GM18508 (cell line): Measurements from ENCODE around the gene RASL10A.

Experiments used
- ATAC-seq: cut with Tn5 transposase; IDR thresholded peaks from one replicate; pipeline ENCODE4 v1.9.1; 2021; ENCODE audit warnings: moderate number of reproducible peaks; ENCODE audit not compliant: insufficient read depth, unreplicated experiment

RASL10A gene

DNA sequence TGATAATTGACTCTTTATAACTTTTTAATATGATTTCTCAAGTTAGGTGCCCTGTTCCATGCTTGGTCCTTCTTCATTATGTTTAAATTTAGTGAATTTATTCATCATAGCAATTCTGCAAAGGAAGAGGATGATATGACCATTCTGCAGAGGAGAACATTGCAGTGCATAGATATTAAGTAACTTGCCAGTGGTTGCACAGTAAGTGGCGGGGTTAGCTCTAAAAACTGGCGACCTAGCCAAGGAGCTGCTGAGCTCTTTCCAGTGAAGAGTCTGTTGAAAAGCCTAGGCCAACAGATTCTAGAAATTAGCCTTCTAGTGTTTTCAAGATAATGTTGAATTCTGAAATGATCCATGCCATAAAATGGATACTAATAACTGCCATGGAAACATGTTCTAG is 42.9 kb downstream of the RASL10A start:
- no peak for ATAC-seq

DNA sequence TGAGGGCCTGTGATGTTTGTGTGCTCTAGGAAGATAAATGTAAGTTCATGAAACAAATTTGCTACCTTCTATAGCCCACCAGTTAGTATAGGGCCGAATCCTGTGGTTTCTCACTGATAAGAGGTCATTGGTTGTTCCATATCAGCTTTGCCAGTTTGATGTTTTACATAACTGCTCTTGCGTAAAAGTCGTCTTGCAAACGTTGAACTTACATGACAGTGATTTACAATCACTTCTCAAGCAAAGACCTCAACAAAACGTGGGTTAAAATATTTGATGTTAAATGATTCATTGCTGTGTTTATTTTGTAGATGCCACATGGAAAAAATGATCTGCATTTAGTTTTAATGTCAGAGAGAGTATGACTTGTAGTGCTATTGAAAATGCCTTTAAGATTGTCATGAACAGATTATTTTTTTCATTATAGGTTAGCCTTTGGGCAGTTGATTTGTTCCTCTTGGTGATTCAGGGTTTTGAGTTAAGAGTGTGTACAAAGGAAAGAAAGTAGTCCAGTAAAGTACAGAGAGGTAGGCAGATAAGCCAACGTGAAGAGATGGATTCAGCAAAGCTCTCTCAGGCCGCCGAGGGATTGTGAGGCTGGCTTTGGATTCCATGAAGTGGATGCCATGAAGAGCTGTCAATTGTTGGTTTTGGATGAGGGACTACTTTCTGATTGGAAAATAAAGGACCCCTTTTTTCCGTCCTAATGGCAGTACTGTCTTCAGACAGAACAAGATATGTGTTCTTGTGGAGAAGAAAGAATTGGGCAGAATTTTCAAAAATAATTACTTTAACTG is 44.8 kb downstream of the RASL10A start:
- no peak for ATAC-seq

DNA sequence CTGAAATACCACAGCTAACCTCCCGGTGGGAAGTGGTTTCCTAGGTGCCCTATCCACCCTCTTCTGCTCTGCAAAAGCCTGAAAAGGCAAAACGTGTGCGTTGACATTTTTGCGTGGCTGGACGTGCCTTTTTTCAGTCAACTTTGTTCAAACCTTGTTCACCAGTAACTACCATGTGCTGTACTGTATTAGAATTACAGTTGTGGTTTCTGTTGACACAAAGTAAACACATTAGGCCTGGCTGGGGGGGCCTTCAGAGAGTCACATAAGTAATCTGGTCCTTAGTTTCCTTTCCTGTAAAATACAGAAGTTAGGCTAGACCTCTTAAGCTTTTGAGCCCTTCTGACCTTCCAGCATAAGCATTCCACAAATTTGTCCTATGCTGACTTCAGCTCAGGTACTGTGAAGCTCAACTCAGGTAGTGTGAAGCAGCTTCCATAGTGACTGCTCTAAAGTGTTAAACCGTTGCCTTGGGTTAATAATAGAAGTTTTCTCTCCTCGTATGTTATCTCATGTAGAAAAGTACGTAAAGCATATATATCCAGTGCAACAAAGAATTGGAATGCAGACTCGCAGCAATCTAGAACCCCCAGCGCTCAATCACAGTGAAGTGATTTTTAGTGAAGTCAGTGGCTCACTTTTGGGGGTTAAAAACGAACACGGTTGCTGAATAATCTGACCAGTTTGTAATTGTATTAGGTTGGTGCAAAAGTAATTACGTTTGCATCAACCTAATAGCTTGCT is 45.6 kb downstream of the RASL10A start:
- no peak for ATAC-seq

DNA sequence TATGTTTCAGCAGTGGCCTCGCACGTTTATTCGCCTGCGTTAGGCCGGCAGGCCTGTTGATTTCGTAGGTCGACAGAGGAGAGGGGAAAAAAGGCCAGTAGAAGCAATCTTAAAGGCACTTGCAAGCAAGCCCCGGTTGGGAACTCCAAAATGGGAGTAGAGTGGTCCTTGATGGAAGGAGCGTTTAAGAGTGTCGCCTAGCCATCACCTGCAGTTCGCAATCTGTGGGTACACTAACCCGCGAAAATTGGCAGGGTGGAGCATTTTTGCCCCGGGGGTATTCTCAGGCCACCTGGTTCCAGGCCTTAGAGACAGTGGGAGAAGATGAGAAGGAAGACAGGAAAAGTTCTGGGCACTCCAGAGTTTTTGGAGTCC is 46.3 kb downstream of the RASL10A start:
- no peak for ATAC-seq

DNA sequence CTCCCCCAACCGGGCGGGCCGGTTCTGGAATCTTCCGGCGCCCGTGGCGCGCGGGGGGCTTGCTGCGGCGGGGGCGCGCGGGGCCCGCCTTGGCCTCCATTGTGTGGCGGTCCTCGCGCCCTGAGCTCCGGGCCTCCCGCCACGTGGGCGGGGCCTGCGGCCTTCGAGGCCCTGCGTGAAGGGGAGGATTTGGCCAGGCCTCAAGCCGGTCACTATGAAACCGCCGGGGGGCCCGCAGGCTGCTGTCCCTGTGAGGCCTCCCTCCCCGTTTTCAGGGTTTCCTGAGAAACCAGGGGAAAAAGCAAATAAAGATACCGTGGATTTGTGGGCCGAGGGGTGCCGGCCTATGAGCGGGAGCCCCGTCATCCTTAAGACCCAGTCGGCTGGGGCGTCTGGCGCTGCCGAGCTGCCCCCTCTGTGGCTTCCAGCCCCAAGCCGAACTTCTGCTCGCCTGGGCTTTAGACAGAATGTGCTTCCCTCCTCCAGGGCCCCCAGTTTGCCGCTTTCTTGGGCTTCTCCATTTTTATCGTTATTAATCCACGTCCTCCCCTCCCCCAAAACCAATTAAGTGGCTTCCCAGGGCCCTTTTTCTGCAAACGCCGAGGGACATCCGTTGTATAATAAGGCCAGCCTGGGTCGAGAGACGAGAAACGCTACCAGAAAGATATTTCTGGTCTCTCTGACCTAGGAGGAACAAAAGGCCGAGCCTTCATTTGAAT is 46.8 kb downstream of the RASL10A start:
- no peak for ATAC-seq

DNA sequence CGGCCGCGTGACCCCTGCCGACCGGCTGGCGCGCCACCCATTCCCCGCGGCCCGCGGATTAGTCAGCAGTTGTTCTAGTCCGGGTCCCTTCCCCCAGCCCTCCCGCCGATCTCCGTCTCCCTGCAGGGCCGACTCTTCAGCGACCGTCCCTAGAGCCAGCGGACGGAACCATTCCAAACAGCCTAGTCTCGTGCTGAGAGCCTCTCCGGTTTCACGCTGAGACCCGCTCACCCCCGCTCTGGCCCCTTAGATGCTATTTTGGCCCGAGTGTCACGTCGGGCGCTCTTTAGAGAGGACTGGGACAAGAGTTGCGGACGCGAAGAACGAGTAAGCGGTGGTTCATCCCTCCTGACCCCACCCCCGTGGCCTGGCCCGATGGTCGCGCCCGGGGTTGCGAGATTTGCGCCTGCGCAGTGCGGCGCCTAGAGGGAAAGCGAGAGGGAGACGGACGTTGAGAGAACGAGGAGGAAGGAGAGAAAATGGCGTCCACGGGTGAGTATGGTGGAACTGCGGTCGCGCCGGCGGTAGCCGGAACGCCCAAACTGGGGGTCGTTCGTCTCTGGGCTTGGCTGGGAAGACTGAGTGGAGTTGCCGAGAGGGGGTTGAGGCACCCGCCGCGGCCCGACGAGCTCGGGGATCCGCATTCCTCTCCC is 47.5 kb downstream of the RASL10A start, which contains the start of the genes EWSR1 and RHBDD3:
TSS of gene EWSR1 (plus strand) at position 411 of the 653 bp plus-strand sequence. CDS start at position 480, 69 bp downstream.
TSS of gene RHBDD3 (minus strand) at position 124 of the 653 bp plus-strand sequence. CDS start 2,355 bp downstream, outside the sequence.
- ATAC-seq: no peak

DNA sequence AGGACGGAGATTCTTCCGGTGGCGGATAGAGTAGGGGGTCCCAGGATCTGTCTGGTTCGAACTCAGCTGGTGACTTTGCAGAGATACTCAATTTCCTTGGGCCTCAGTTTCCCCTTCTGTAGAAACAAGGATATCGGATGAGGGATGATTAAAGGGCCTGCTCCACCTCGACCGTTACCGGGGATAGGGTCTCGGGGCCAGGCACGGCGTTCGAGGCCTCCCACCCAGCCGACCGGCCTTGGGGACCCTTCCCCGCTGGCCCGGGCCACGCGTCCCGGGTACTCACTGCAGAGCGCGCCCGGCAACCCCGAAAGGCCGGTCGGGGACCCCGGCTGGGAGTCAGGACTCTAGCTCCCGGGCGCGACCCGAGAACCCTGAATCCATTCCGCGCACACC is 48.0 kb downstream of the RASL10A start:
- ATAC-seq: no peak

DNA sequence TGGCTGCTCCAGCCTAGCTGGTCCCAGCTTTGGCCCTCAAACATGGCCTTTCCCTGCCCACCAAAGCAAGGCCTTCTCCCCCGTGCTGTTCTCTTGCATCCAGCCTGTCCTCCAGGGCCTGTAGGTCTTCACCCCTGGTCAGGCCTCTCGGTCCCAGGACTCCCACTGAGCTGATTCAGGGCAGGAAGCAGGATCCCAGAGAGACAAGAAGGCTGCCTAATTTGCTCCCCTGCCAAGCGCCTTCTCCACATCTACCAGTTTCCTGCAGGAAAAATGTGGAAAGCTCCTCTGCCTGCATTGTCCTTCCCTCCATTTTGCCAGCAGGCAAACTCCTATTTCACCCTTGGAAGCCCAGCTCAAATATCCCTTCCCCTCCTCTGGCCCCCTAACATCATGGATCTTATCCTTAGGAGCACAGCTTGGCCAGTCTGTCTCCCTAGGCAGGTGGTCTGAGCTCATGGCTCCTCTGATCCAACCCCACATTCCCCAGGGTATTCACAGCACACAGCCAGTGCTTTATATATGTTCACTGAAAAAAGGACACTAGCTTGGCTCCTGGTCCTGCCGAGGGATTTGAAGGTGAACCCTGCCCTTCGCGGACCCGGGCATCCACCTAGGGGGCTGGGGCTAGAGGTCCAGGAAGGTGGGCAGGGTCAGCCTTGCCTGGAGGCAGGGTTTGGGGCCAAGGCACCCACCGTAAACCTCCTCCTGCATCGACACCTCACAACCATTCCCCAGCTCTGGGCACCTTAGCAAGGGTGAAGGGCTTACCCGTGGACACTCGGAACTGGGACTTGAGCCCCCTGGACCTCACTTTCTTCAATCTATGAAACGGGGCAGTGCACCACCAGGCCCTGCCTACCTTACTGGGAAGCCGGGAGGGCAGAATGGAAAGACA is 48.7 kb downstream of the RASL10A start:
- ATAC-seq: no peak

DNA sequence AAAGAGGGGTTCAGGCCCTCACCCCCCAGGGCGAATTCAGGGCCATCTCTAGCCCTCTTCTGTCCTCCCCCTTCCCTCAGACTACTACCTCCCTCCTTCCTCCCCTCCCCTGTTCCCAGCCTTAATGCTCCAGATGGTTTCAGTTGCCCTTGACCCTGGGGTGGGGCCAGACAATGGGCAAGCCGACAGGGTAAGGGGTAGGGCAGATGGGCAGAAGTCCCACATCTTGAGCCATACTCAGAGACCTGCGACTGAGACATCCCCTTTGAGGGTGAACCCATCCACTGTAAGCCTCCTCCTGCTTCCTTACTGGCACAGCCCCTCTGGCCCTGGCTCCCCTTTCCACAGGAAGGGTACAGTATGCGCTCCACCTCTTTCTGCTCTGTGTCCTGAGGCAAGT is 49.6 kb downstream of the RASL10A start:
- no peak for ATAC-seq

DNA sequence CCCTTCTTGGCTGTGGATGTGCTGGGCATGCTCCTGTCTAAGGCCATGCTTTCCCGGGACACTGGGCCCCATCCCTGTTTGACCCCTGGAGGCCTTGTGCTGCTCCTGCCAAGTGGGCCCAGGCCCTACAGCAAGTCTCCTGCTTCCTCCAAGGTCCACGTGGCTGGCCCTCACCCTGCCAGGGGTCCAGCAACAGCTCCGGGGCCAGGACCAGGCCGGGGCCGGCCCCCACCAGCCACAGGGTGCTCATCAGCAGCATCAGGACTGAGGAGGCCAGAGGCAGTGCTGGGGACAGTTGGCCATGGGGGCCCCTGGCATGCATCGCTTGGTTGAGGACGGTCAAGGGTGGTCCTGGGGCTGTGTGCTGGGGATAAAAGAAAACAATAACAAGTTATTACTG is 50.2 kb downstream of the RASL10A start:
- no peak for ATAC-seq

DNA sequence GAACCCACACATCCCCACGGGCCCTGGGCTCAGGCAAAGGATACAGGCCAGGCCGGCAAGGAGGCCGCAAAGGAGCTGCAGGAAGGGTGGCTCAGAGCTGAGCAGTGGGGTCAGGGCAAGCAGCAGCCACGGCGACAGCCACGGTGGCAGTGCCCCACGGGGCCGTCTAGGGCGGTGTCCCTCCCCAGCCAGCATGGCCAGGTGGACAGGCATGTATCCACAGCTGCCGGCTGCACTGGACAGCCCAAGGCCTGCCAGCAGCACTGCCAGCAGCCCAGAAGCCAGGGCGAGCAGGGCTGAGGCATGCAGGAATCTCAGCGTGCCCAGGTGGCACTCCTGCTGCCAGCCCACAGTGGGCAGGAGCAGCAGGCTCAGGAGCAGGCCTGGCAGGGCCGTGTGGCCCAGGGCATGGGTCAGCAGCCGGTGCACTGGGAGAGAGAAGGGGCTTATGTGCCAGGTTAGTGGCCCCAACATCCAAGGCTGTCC is 51.7 kb downstream of the RASL10A start:
- no peak for ATAC-seq
